Ascending aorta (tissue), 2 donors: ENCODE results near the gene HBA2. TPM values are rescaled to one million over a fixed set of nuclear protein-coding genes. Genes with fewer than 3 reads are reported as not detected.

Experiments used
- DNase-seq, 2 donors: peaks; one replicate each; pipeline ENCODE4 v3.0.0-alpha.2; 2019; ENCODE audit warnings: low spot score in 2 of 2
- H3K27ac ChIP-seq, 2 donors: fragments of 200-600 bp; sonication (generic); one replicate each; pipeline ENCODE4 v1.5.1; 2016 to 2017; ENCODE audit warnings: mild to moderate bottlenecking in 1 of 2
- H3K27me3 ChIP-seq: fragments of 200-600 bp; sonication (generic); one replicate; pipeline ENCODE4 v1.5.1; 2017
- H3K36me3 ChIP-seq, 2 donors: fragments of 200-600 bp; sonication (generic); one replicate each; pipeline ENCODE4 v1.5.1; 2016
- H3K4me1 ChIP-seq, 2 donors: fragments of 200-600 bp; sonication (generic); one replicate each; pipeline ENCODE4 v1.5.1; 2016 to 2017; ENCODE audit warnings: mild to moderate bottlenecking in 1 of 2
- H3K4me3 ChIP-seq, 2 donors: fragments of 200-600 bp; sonication (generic); one replicate each; pipeline ENCODE4 v1.5.1; 2016 to 2017; ENCODE audit warnings: mild to moderate bottlenecking in 1 of 2
- H3K9me3 ChIP-seq, 2 donors: fragments of 200-600 bp; sonication (generic); one replicate each; pipeline ENCODE4 v1.5.1; 2016
- CTCF ChIP-seq, 3 experiments: fragments of 200-600 bp in 2 of 3; fragments of 450-650 bp in 1 of 3; sonication (generic) in 2 of 3; IDR thresholded peaks; one replicate each; pipeline ENCODE4 v1.5.1; 2016 to 2019; ENCODE audit warnings: antibody characterized with exemption in 3 of 3, mild to moderate bottlenecking in 1 of 3, moderate library complexity in 1 of 3
- intact Hi-C: fragments of 100-400 bp; cut with DNase I; formaldehyde crosslinking; loops from one replicate; pipeline ENCODE4 v1.15.1; 2023
- total RNA-seq: library from RNA; depleted of rRNA; stranded (reverse); fragments of >200 nt; gene quantifications from one replicate; pipeline ENCODE4 v1.1.0, GENCODE V29; 2016

HBA2 gene
- total RNA-seq, 1 donor from 2014 or later: 4,439 TPM

- Histone ChIP-seq H3K27ac (no peak overlapping the region), H3K9me3 (no peaks in the 10 kb centered on the region), H3K4me1 (peaks cover 0 to 4% of the 10 kb centered on the region in 2 donors), H3K4me3 (no peak overlapping the region), H3K36me3 (no peaks in the 10 kb centered on the region), H3K27me3 (no peaks in the 10 kb centered on the region)
- no peak for DNase-seq
- intact Hi-C loops: no loop called here
- no peak for TF ChIP-seq CTCF (IDR thresholded peaks at IDR 0.05)
These were observed 39.0 kb upstream of the HBA2 start for GRCh38 chr16:133716-134115.

- Histone ChIP-seq H3K4me1 (peaks cover 0 to 4% of the 10 kb centered on the region in 2 donors), H3K27me3 (no peaks in the 10 kb centered on the region), H3K27ac (peak overlapping the region; percentile 48 to 70), H3K4me3 (peak overlapping the region; percentile 75 to 99), H3K9me3 (no peaks in the 10 kb centered on the region), H3K36me3 (no peaks in the 10 kb centered on the region)
- intact Hi-C loops: no loop called here
- no peak for TF ChIP-seq CTCF (IDR thresholded peaks at IDR 0.05)
- DNase-seq: no peak
These were observed 34.6 kb upstream of the HBA2 start for GRCh38 chr16:138049-138417.

- Histone ChIP-seq H3K9me3 (no peaks in the 10 kb centered on the region), H3K36me3 (no peaks in the 10 kb centered on the region), H3K27ac (no peak overlapping the region), H3K4me1 (peaks cover 0 to 4% of the 10 kb centered on the region in 2 donors), H3K27me3 (no peaks in the 10 kb centered on the region), H3K4me3 (no peak overlapping the region)
- intact Hi-C loops: no loop called here
- no peak for DNase-seq
- TF ChIP-seq CTCF (IDR thresholded peaks at IDR 0.05): no peak
These were observed 32.4 kb upstream of the HBA2 start for GRCh38 chr16:140175-140857.

GRCh38 chr16:142405-142967 is 30.2 kb upstream of the HBA2 start:
- H3K27me3 ChIP-seq: no peaks in the 10 kb centered on the region
- no peaks in the 10 kb centered on the region for H3K9me3 ChIP-seq
- intact Hi-C loops: no loop called here
- no peak for TF ChIP-seq CTCF (IDR thresholded peaks at IDR 0.05)
- H3K27ac ChIP-seq: no peak overlapping the region
- no peak for DNase-seq
- no peaks in the 10 kb centered on the region for H3K36me3 ChIP-seq
- no peak overlapping the region for H3K4me3 ChIP-seq
- peaks cover 0 to 2% of the 10 kb centered on the region in 2 donors for H3K4me1 ChIP-seq

- no peak overlapping the region for H3K27ac ChIP-seq
- DNase-seq: no peak
These were observed 29.6 kb upstream of the HBA2 start for GRCh38 chr16:143047-143446.

More at GRCh38 chr16:143047-143446, 29.6 kb upstream of the HBA2 start:
- Histone ChIP-seq H3K36me3 (no peaks in the 10 kb centered on the region), H3K4me1 (no peaks in the 10 kb centered on the region), H3K9me3 (no peaks in the 10 kb centered on the region), H3K27me3 (no peaks in the 10 kb centered on the region), H3K4me3 (no peak overlapping the region)
- intact Hi-C loops: no loop called here
- no peak for TF ChIP-seq CTCF (IDR thresholded peaks at IDR 0.05)
